NB4 (cell line): ENCODE results near the gene ANKS1B.
"Not testable (repeated sequence)": the region's sequence is repeated elsewhere in the genome, so short reads cannot be mapped to it uniquely, and the experiment has no call there.

Experiments
- DNase-seq: peaks from one replicate; pipeline ENCODE4 v3.0.0; 2010; ENCODE audit warnings: low read depth
- H3K4me3 ChIP-seq: one replicate; pipeline ENCODE4 v1.5.1; 2011; ENCODE audit warnings: mild to moderate bottlenecking, low read depth, low read length, moderate library complexity
- CTCF ChIP-seq: IDR thresholded peaks from one replicate; pipeline ENCODE4 v1.5.1; 2012; ENCODE audit warnings: low read depth, low read length
- MAX ChIP-seq: IDR thresholded peaks from 2 replicates; pipeline ENCODE4 v1.6.1; 2011; ENCODE audit warnings: low read depth, low read length
- MYC ChIP-seq: IDR thresholded peaks from 2 replicates; pipeline ENCODE4 v1.6.1; 2011; ENCODE audit warnings: low read depth, low read length
- POLR2A ChIP-seq: IDR thresholded peaks from 2 replicates; pipeline ENCODE4 v1.6.1; 2011; ENCODE audit warnings: mild to moderate bottlenecking; ENCODE audit not compliant: insufficient read length; ENCODE audit errors: extremely low read depth

ANKS1B gene

GRCh38 chr12:99600388-99600787 lies 384.3 kb downstream of the ANKS1B start:
- no peak for TF ChIP-seq MYC
- no peak for TF ChIP-seq MAX
- no peak for DNase-seq
- no peak overlapping the region for H3K4me3 ChIP-seq

- no peak for DNase-seq
- no peak overlapping the region for H3K4me3 ChIP-seq
- TF ChIP-seq CTCF (no peak), MAX (no peak), MYC (no peak)
Observed at GRCh38 chr12:99598785-99599184, 386.0 kb downstream of the ANKS1B start.

GRCh38 chr12:99596762-99597161 lies 388.0 kb downstream of the ANKS1B start:
- TF ChIP-seq MYC (no peak), POLR2A (no peak), CTCF (no peak), MAX (no peak)
- no peak for DNase-seq
- H3K4me3 ChIP-seq: no peak overlapping the region

- DNase-seq, H3K4me3 ChIP-seq: not testable (repeated sequence)
Observed at GRCh38 chr12:99577125-99577524, 407.6 kb downstream of the ANKS1B start.

GRCh38 chr12:99573980-99574379 lies 410.8 kb downstream of the ANKS1B start:
- DNase-seq: no peak
- TF ChIP-seq MAX (no peak), POLR2A (no peak), CTCF (no peak), MYC (no peak)
- no peak overlapping the region for H3K4me3 ChIP-seq

- no peak for DNase-seq
- TF ChIP-seq CTCF (no peak), MYC (no peak), MAX (no peak), POLR2A (no peak)
Observed at GRCh38 chr12:99567072-99567471, 417.7 kb downstream of the ANKS1B start.

GRCh38 chr12:99558109-99558508 lies 426.6 kb downstream of the ANKS1B start:
- TF ChIP-seq MYC: no peak
- no peak for TF ChIP-seq POLR2A
- TF ChIP-seq CTCF: no peak
- H3K4me3 ChIP-seq: no peak overlapping the region
- no peak for DNase-seq

More at GRCh38 chr12:99567072-99567471, 417.7 kb downstream of the ANKS1B start:
- no peak overlapping the region for H3K4me3 ChIP-seq
